Progenitor cell of endocrine pancreas (in vitro differentiated cells): ENCODE results near the gene INPP4A. TPM values are rescaled to one million over a fixed set of nuclear protein-coding genes. Genes with fewer than 3 reads are reported as not detected.

ENCODE experiments used
- DNase-seq: peaks from one replicate; pipeline ENCODE4 v3.0.0; 2021; ENCODE audit warnings: low spot score; ENCODE audit not compliant: unreplicated experiment
- H3K27ac Mint-ChIP-seq: 2 replicates; pipeline ENCODE4 v1.8.0; 2021; ENCODE audit warnings: mild to moderate bottlenecking, moderate library complexity, mixed read lengths
- H3K27me3 Mint-ChIP-seq: 2 replicates; pipeline ENCODE4 v1.8.0; 2021; ENCODE audit warnings: mixed read lengths
- H3K36me3 Mint-ChIP-seq: 2 replicates; pipeline ENCODE4 v1.8.0; 2022; ENCODE audit warnings: mixed read lengths; ENCODE audit not compliant: insufficient read depth
- H3K4me1 Mint-ChIP-seq: 2 replicates; pipeline ENCODE4 v1.8.0; 2021; ENCODE audit warnings: low read depth, mixed read lengths
- H3K4me3 Mint-ChIP-seq: 2 replicates; pipeline ENCODE4 v1.8.0; 2021; ENCODE audit warnings: low read depth, mild to moderate bottlenecking, moderate library complexity, mixed read lengths
- H3K9me3 Mint-ChIP-seq: 2 replicates; pipeline ENCODE4 v1.8.0; 2021; ENCODE audit warnings: low read depth, mixed read lengths
- CTCF ChIP-seq: fragments of 200-600 bp; sonication (generic); IDR thresholded peaks from one replicate; pipeline ENCODE4 v1.5.0; 2021; ENCODE audit warnings: antibody characterized with exemption, mild to moderate bottlenecking; ENCODE audit not compliant: unreplicated experiment
- total RNA-seq: library from RNA; stranded (reverse); gene quantifications from 2 replicates; pipeline ENCODE4 v1.2.1, GENCODE V29; 2021

Gene INPP4A
- total RNA-seq, 1 donor from 2014 or later: 33.0 TPM

- Mint-ChIP-seq H3K4me3 (no peak overlapping the region), H3K4me1 (no peaks in the 10 kb centered on the region), H3K27me3 (no peaks in the 10 kb centered on the region), H3K9me3 (no peaks in the 10 kb centered on the region), H3K36me3 (peaks cover 14% of the 10 kb centered on the region), H3K27ac (no peak overlapping the region)
- no peak for TF ChIP-seq CTCF
- no peak for DNase-seq
These were observed 123.7 kb downstream of the INPP4A start for GRCh38 chr2:98568161-98568956.

- H3K4me1 Mint-ChIP-seq: no peaks in the 10 kb centered on the region
- H3K4me3 Mint-ChIP-seq: no peak overlapping the region
- H3K36me3 Mint-ChIP-seq: peaks cover 18% of the 10 kb centered on the region
- peak; percentile 38 for DNase-seq
- no peaks in the 10 kb centered on the region for H3K27me3 Mint-ChIP-seq
- peak; percentile 77 for TF ChIP-seq CTCF
- no peaks in the 10 kb centered on the region for H3K9me3 Mint-ChIP-seq
- H3K27ac Mint-ChIP-seq: no peak overlapping the region
These were observed 124.6 kb downstream of the INPP4A start for GRCh38 chr2:98569197-98569793.

GRCh38 chr2:98569915-98570314 lies 125.3 kb downstream of the INPP4A start:
- H3K9me3 Mint-ChIP-seq: no peaks in the 10 kb centered on the region
- H3K4me1 Mint-ChIP-seq: no peaks in the 10 kb centered on the region

GRCh38 chr2:98570356-98570755 lies 125.7 kb downstream of the INPP4A start:
- Mint-ChIP-seq H3K27ac (peak overlapping the region; percentile 54), H3K4me1 (no peaks in the 10 kb centered on the region), H3K9me3 (no peaks in the 10 kb centered on the region), H3K4me3 (no peak overlapping the region), H3K36me3 (peaks cover 17% of the 10 kb centered on the region), H3K27me3 (no peaks in the 10 kb centered on the region)
- no peak for TF ChIP-seq CTCF
- no peak for DNase-seq

More at GRCh38 chr2:98569915-98570314, 125.3 kb downstream of the INPP4A start:
- Mint-ChIP-seq H3K36me3 (peaks cover 18% of the 10 kb centered on the region), H3K4me3 (no peak overlapping the region), H3K27ac (peak overlapping the region; percentile 54), H3K27me3 (no peaks in the 10 kb centered on the region)
- TF ChIP-seq CTCF: no peak
- no peak for DNase-seq

GRCh38 chr2:98571121-98571701 lies 126.6 kb downstream of the INPP4A start:
- TF ChIP-seq CTCF: no peak
- Mint-ChIP-seq H3K27me3 (no peaks in the 10 kb centered on the region), H3K9me3 (no peaks in the 10 kb centered on the region), H3K4me3 (no peak overlapping the region), H3K36me3 (peaks cover 17% of the 10 kb centered on the region), H3K27ac (no peak overlapping the region), H3K4me1 (no peaks in the 10 kb centered on the region)
- no peak for DNase-seq
